ENCODE data around the gene ZNF584.
"Not testable (repeated sequence)": the region's sequence is repeated elsewhere in the genome, so short reads cannot be mapped to it uniquely, and the experiment has no call there.

The ZNF584 gene

GRCh38 chr19:58368561-58369360 is 39.7 kb upstream of the ZNF584 start:
- no peaks in the 10 kb centered on the region for H3K36me3 ChIP-seq (replicated peaks; ENCODE audit: insufficient read depth, low read length)
- no peak overlapping the region for H3K9ac ChIP-seq (ENCODE audit: low read length)
- no peaks in the 10 kb centered on the region for H3K9me3 ChIP-seq (replicated peaks; ENCODE audit: insufficient read depth, low read length)
- no peaks in the 10 kb centered on the region for H3K9me2 ChIP-seq (replicated peaks; ENCODE audit: insufficient read depth, low read length)
- TF ChIP-seq EZH2phosphoT487 (IDR thresholded peaks at IDR 0.05; ENCODE audit: low read length) (no peak), EZH2 (optimal IDR thresholded peaks at IDR 0.05; ENCODE audit: low read depth, low read length) (no peak), CTCF (IDR thresholded peaks at IDR 0.05; ENCODE audit: low read length) (no peak)
- no peaks in the 10 kb centered on the region for H4K20me1 ChIP-seq (ENCODE audit: insufficient read depth, low read length)
- no peaks in the 10 kb centered on the region for H3K27me3 ChIP-seq (replicated peaks; ENCODE audit: insufficient read depth, low read length)
- no peak for DNase-seq
- H3K4me3 ChIP-seq (ENCODE audit: low read length), result no peak overlapping the region
- H3K4me2 ChIP-seq (ENCODE audit: low read depth, low read length), result no peak overlapping the region
- no peaks in the 10 kb centered on the region for H3K4me1 ChIP-seq (ENCODE audit: low read length)
- H3K79me2 ChIP-seq (ENCODE audit: low read length), result no peaks in the 10 kb centered on the region
- H3K27ac ChIP-seq (ENCODE audit: low read length), result no peak overlapping the region
- no peak overlapping the region for H2AFZ ChIP-seq (ENCODE audit: low read length)
- H3F3A ChIP-seq (ENCODE audit: insufficient read depth, low read length), result no peaks in the 10 kb centered on the region

GRCh38 chr19:58372311-58373133 is 35.9 kb upstream of the ZNF584 start:
- Histone ChIP-seq H3K27me3 (replicated peaks; ENCODE audit: insufficient read depth, low read length) (no peaks in the 10 kb centered on the region), H3K9me2 (replicated peaks; ENCODE audit: insufficient read depth, low read length) (no peaks in the 10 kb centered on the region), H3K27ac (ENCODE audit: low read length) (no peak overlapping the region), H3K9me3 (replicated peaks; ENCODE audit: insufficient read depth, low read length) (no peaks in the 10 kb centered on the region), H3K36me3 (replicated peaks; ENCODE audit: insufficient read depth, low read length) (no peaks in the 10 kb centered on the region), H2AFZ (ENCODE audit: low read length) (no peak overlapping the region), H3F3A (ENCODE audit: insufficient read depth, low read length) (no peaks in the 10 kb centered on the region), H3K4me2 (ENCODE audit: low read depth, low read length) (no peak overlapping the region), H4K20me1 (ENCODE audit: insufficient read depth, low read length) (no peaks in the 10 kb centered on the region), H3K4me1 (ENCODE audit: low read length) (no peaks in the 10 kb centered on the region), H3K4me3 (ENCODE audit: low read length) (no peak overlapping the region), H3K79me2 (ENCODE audit: low read length) (no peaks in the 10 kb centered on the region), H3K9ac (ENCODE audit: low read length) (no peak overlapping the region)
- no peak for DNase-seq
- TF ChIP-seq CTCF (IDR thresholded peaks at IDR 0.05; ENCODE audit: low read length) (no peak), EZH2 (optimal IDR thresholded peaks at IDR 0.05; ENCODE audit: low read depth, low read length) (no peak), EZH2phosphoT487 (IDR thresholded peaks at IDR 0.05; ENCODE audit: low read length) (no peak)

GRCh38 chr19:58374200-58374599 is 34.2 kb upstream of the ZNF584 start:
- no peak overlapping the region for H2AFZ ChIP-seq (ENCODE audit: low read length)
- no peaks in the 10 kb centered on the region for H3K9me3 ChIP-seq (replicated peaks; ENCODE audit: insufficient read depth, low read length)
- DNase-seq, result no peak
- H3K27me3 ChIP-seq (replicated peaks; ENCODE audit: insufficient read depth, low read length), result no peaks in the 10 kb centered on the region
- no peak overlapping the region for H3K4me3 ChIP-seq (ENCODE audit: low read length)
- no peaks in the 10 kb centered on the region for H3K9me2 ChIP-seq (replicated peaks; ENCODE audit: insufficient read depth, low read length)
- H3K4me2 ChIP-seq (ENCODE audit: low read depth, low read length), result no peak overlapping the region
- H3K36me3 ChIP-seq (replicated peaks; ENCODE audit: insufficient read depth, low read length), result no peaks in the 10 kb centered on the region
- H3K4me1 ChIP-seq (ENCODE audit: low read length), result no peaks in the 10 kb centered on the region
- no peaks in the 10 kb centered on the region for H3K79me2 ChIP-seq (ENCODE audit: low read length)
- TF ChIP-seq EZH2 (optimal IDR thresholded peaks at IDR 0.05; ENCODE audit: low read depth, low read length) (no peak), CTCF (IDR thresholded peaks at IDR 0.05; ENCODE audit: low read length) (no peak), EZH2phosphoT487 (IDR thresholded peaks at IDR 0.05; ENCODE audit: low read length) (no peak)
- H3K9ac ChIP-seq (ENCODE audit: low read length), result no peak overlapping the region
- no peaks in the 10 kb centered on the region for H4K20me1 ChIP-seq (ENCODE audit: insufficient read depth, low read length)
- H3K27ac ChIP-seq (ENCODE audit: low read length), result no peak overlapping the region
- no peaks in the 10 kb centered on the region for H3F3A ChIP-seq (ENCODE audit: insufficient read depth, low read length)

- not testable (repeated sequence) for H3K79me2 ChIP-seq (ENCODE audit: low read length); H3K4me2 ChIP-seq (ENCODE audit: low read depth, low read length)
Measured at GRCh38 chr19:58376724-58377123, 31.7 kb upstream of the ZNF584 start.

More at GRCh38 chr19:58376724-58377123, 31.7 kb upstream of the ZNF584 start:
- not testable (repeated sequence) for H3K36me3 ChIP-seq (replicated peaks; ENCODE audit: insufficient read depth, low read length); H4K20me1 ChIP-seq (ENCODE audit: insufficient read depth, low read length); H3K9ac ChIP-seq (ENCODE audit: low read length); DNase-seq; H3K9me2 ChIP-seq (replicated peaks; ENCODE audit: insufficient read depth, low read length); H3F3A ChIP-seq (ENCODE audit: insufficient read depth, low read length); H3K27ac ChIP-seq (ENCODE audit: low read length); H2AFZ ChIP-seq (ENCODE audit: low read length); H3K4me1 ChIP-seq (ENCODE audit: low read length); H3K27me3 ChIP-seq (replicated peaks; ENCODE audit: insufficient read depth, low read length); H3K9me3 ChIP-seq (replicated peaks; ENCODE audit: insufficient read depth, low read length); H3K4me3 ChIP-seq (ENCODE audit: low read length)
